Hematopoietic multipotent progenitor cell treated with erythropoietin and hydrocortisone succinate and interleukin-3 and kit ligand, for 17 days (in vitro differentiated cells): ENCODE measurements around the gene MEF2B.
A peak's percentile ranks its signal among the peaks of the same experiment; 100 is the strongest.
"Not testable (repeated sequence)": the region's sequence is repeated elsewhere in the genome, so short reads cannot be mapped to it uniquely, and the experiment has no call there.

Experiments
- DNase-seq: peaks from one replicate; pipeline ENCODE4 v3.0.0-alpha.2; 2015; ENCODE audit warnings: low spot score

MEF2B gene

DNA sequence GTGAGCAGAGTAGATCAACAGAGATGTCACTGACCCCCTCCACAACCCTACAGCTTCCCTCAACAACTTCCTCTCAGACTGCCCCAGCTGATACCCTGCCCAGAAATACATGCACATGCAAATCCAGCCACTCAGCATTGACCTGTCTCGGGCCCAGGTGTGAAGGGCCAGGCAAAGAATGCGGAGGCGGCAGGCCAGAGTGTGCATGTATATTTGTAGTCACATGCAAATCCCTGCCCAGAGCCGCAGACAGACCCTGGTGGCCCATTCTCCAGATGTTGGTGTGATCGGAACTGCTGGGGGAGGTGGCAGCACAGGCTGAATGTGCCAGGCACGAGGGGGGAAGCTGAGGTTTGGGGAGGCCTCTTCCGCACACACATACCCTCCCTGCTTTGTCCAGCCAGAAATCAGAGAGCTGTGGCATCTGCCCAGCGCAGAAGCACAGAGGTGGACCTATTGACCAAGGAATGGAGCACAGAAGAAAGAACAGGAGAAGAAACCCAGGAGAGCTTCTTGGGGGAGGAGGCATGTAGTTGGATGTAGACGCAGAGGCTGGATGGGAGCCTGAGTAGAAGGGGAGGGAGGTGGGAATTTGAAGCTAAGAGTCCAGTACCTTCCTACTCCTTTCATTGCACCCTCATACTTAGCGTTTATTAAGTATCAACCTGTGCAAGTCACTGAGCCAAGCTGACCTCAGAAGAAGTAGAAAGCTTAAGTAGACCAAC is 14.4 kb downstream of the MEF2B start:
- DNase-seq = no peak

DNA sequence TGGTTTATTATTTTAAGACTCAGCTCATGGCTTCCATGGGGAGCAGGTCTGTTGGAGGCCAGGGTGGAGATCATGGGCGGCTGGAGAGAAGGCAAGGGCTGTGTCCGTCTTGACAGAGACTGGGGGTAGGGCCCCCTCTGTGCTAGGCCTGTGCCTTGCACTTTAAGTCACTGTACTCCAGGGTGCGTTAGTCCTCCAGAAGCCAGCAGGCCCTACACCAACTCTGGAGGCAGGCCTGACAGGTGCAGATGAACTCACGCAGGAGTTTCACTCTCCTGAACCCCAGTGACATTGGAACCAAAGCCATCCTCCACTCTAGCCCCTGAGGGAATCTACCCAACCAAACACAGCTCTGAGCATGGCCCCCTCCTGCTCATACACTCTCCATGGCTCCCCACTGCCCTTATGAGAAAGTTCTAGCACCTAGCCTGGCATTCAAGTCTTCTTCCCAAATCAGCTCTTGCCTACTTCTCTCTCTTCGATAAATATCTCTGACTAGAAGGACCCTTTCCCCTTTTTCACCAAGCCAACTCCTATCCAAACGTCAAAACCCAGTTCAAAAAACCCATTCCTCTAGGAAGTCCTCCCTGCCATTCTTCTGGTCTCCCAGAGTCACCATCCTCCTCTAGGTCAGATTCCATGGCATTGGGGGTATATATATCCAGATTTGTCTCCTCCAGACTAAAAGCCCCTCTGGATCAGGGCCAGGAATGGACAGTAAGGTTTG is 15.1 kb downstream of the MEF2B start:
- no peak for DNase-seq

DNA sequence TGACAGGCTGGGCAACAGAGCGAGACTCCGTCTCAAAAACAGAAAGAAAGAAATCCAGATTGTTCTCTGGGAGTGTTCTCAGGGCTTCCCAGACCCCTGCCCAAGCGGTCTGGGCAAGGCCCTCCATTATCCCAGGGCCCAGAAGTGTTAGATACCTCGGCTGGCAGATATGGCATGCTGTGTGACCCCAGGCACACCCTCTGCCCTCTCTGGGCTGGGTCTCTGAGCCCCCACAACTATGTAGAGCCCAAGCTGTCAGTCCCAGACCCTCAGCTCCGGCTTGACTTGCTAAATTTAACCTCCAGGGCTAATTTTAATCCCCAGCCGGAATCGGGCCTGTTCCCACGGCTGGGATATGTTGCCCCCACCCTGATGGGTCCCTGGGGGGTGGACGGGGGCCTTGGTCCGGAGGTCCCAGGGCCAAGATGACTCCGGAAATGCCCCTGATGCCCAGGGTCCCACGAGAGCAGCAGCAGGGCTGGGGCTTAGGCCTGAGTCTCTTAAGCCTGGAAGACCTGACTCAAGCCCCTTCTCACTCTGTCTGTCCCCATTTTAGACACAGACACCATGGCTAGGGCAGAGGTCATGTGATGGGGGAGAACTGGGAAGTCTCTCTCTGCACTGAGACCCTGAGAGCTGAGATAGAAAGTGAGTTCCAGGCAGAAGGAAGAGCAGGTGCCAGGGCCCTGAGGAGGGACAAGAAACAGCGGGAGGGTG is 17.2 kb downstream of the MEF2B start:
- DNase-seq = no peak

DNA sequence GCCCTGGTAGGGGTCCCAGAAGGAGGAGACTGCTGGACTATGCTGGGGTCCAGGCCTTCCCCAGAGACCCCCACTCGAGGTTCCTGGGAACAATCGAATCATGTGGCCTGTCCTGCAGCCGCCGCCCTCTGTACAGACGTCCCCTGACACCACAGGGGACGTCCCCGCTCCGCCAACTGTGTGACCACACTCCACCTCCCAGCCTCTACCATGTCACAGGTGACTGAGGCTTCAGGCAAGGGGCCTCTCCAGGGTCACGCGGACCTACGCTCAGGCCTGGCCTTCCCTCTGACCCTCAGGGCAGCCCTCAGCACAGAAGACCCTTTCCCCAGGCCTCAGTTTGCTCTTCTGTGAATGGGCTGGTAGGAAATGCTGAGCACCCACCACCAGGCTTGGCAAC is 18.6 kb downstream of the MEF2B start:
- no peak for DNase-seq

DNA sequence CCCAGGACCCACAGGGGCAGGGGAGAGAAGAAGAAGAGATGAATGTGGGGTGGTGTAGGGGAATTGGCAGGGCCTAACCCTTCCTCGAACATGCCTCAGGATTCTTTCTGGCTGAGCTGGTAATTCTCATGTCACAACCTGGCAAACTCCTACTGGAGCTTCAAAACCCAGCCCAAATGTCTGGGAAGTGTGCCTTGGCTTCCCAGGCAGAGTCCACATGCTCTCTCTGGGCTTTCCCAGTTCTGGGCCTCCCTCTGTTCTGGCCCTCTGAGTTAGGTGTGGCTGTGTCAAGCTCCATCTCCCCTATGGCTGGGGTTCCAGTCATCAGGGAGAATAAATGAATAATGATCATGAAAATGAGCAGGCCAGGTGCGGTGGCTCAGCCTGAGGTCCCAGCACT is 20.6 kb downstream of the MEF2B start:
- DNase-seq = no peak

DNA sequence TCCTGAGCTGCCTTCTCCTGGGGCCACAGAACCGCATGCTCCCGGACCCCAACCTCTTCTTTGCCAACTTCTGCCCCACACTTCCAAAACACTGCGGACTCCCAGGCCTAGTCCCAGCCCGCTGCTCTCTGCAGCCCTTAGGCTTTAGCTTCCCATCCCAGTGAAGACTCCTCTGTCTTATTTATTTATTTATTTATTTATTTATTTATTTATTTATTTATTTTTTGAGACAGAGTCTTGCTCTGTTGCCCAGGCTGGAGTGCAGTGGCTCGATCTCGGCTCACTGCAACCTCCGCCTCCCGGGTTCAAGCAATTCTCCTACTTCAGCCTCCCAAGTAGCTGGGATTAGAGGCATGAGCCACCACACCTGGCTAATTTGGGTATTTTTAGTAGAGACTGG is 21.6 kb downstream of the MEF2B start:
- not testable (repeated sequence) for DNase-seq

DNA sequence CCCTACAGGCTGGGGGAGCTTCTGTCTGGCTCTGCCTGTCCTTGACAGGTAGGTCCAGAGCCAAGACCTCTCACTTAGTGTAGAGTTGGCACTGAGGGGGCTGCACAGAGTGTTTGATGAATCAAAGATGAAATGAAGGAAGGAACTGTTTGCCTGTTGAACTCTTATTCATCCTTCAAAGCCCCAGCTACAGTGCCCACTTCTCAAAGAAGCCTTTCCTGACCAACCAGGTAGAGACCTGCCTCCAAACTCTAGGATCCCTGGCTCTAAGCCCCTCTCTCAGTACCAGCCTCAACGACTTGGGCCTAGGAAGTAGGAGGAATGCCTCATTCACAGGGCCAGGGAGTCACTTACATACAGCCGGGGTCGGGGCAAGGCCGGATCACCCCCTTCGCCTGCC is 22.7 kb downstream of the MEF2B start:
- no peak for DNase-seq

DNA sequence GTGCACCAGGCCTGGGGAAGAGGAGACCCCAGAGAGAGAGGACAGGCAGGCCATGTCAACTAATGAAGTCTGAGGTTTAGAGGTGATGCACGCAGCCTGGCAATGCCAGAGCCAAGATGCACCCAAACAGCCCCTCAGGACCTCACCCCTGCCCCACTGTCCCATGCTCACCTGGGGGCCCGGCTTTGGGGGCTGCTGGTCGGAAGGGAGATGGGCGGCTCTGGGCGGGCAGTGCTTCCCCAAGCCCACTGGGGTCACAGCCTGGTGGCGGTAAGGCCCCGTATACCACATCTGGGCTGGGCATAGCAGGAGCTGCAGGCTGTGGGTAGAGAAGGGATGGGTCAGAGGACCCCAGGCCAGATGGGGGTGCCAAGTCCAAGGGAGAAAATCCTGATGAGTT is 23.2 kb downstream of the MEF2B start:
- DNase-seq = no peak

DNA sequence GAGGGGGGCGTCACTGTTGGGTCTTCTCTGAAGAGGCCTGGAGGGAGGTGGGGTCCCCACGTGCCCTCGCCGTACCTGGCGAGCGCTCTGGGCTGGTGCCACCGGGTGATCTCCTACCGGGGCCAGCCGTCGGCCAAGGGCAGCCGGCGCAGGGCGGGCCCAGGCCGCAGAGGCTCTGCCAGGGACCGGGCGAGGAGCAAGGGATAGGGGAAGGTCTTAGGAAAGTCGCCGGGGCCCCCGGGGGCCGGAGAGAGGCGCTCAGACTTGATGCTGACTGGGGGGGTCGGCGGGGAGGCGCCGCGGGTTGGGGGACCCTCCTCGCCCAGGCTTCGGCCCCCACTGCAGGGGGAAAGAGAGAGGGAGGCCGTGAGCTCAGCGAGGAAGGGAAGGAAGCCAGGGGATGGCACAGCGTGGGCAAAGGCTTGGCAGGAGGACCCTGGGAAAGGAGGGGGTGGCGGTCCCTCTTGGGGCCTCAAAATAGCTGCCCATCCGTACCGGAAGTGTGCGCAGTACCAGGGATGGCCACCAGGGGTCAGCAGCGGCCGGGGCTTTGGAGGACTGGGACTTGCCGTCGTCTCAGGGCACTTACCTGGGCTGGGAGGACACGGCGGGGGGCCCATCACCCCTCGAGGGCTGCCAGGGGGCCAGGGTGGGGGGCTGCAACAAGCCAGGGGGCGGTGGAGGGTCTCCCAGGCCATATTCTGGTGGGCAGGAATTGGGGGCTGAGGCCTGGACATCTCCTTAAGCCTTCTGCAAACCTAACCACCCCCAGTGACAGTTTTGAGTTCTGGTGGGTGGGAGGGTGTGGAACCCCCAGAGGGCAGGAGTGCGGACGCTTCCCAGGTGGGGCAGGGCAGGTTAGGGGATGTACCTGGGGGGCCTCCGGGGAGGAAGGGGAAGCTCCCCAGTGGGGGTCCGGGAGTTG is 24.1 kb downstream of the MEF2B start:
- DNase-seq = peak; percentile 81

DNA sequence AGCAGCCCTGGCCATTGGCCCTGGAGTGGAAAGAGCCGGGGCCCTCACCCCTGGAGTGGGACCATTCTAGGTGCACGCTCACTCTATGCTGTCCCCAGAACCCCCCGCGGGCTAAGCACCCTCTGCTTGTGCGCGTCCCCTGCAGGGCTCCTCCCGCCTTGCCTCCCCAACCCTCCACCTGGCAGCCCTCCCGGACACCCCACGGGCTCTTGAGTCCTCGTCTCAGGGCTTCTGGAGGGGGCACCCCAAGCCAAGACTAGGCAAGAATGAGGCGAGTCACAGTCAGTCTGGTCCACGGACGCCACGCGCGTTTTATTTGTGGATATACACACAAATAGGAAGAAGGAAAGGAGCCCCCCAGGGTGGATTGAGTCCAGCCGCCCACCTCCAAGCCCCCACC is 24.8 kb downstream of the MEF2B start:
- DNase-seq = no peak

DNA sequence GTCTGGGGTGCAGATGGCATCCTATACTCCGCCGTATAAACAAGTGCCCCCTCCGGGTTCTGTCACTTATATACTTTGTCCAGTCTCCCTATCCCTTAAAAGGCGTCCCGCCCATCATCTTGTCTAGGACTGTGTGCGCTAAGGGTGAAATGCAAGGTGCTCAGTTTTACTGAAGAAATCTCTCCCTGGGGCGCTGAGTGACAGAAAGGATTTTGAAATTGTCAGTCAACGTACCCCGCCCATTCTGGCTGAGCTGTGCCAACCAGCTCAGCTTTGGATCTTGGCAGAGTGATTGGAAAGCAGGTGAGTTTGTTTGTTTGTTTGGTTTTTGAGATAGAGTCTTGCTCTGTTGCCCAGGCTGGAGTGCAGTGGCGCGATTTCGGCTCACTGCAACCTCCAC is 27.7 kb downstream of the MEF2B start:
- DNase-seq = no peak

DNA sequence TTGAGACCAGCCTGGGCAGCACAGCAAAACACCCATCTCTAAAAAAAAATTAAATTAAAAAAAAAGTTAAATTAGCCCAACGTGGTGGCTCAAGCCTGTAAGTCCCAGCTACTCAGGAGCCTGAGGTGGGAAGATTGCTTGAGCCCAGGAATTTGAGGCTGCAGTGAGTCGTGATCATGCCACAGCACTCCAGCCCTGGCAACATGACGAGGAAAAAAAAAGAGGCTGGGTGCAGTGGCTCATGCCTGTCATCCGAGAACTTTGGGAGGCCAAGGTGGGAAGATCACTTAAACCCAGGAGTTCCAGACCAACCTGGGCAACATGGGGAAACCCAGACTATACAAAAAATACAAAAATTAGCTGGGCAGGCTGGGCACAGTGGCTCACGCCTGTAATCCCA is 29.6 kb downstream of the MEF2B start:
- no peak for DNase-seq

DNA sequence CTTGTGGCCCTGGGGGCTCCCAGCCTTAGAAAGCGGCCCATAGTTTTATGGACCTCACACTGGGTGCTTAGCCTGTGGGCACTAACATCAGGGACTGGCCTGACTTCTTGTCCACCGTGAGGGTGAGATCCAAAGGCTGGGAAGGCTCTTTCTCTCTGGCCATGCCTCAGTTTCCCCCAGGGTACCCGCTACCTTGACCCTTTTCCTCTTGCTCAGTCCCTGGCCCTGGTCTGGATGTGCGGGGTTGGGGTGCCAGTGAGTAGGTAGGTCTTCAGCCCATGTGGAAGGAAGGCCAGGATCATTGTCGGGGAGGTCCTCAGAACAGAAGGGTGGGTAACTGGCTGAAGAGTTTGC is 30.2 kb downstream of the MEF2B start:
- DNase-seq = no peak

DNA sequence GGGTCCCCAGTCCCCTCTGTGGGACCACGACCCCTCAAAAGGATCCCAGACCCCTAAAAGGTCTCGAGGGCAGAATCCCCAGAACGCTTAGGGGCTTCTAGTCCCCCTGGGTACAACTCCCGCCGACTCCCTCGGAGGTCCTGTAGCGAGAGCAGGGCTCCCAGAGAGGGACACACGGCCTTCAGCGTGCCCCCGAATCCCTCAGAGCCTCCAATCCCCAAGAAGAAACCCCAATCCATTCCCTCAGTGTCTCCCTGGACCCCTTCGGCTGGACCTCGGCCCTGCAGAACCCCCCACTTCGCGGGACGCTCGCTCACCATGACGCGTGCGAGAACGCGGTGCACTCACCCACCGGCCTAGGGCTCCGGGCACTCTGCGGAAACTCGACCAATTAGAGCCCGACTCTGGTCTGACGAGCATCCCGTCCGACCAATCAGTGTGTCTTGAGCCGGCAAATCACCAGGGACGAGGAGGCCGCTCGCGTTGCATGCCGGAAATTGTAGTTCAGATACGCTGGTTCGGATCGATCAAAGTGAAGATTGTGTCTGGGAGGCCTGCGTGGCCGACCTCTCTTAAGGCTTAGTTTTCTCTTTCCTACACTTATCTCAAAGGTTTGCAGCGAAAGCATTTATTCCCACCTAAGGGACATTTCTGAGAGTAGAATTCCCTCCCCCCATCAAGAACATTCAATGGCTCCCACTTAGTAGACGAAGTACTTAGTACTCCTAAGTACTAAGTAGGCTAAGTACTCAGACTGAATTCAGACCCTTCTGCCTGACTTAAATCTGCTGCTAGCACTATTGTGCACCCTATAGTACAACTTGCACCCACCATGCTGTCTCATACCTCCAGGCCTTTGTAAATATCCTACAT is 31.7 kb downstream of the MEF2B start, which contains the start of gene TMEM161A:
TSS of gene TMEM161A (minus strand) at position 370 of the 873 bp plus-strand sequence. CDS start at position 320, 50 bp downstream.
- DNase-seq = peak; percentile 97

DNA sequence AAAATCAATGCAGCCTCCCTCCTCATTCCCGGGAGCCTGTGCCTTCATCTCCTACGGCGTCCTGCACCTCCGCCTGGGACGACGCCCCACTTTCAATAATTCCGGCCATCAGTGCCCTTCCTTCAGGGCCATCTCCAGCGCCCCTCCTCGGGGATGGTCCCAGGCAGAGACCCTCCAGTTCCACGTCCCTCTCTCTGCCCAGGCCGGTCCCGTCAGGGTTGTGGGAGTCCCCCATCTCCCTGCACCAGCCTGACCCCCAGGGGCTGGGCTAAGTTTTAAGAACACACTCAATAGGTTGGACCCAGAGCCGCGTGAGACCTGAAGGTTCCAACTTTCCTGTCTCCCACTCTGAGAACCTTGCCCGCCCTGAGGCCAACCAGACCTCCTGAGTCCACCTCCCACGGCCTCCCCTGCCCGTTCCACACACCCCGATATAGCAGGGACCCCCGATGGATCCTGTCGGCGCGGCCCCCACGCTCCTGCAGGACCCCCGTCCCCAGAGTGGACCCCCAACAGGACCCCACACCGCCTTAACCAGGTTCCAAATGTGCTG is 32.4 kb downstream of the MEF2B start:
- no peak for DNase-seq

DNA sequence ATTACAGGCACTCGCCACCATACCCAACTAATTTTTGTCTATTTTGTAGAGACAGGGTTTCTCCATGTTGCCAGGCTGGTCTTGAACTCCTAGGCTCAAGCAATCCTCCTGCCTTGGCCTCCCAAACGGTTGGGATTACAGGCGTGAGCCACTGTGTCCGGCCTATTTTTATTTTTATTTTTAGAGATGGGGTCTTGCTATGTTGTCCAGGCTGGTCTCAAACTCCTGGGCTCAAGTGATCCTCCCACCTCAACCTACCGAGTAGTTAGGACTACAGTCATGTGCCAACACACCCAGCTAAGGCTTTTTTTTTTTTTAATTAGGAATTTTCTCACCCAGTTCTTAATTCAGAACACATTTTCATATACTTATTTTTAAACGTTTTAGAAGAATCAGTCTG is 34.4 kb downstream of the MEF2B start:
- not testable (repeated sequence) for DNase-seq

DNA sequence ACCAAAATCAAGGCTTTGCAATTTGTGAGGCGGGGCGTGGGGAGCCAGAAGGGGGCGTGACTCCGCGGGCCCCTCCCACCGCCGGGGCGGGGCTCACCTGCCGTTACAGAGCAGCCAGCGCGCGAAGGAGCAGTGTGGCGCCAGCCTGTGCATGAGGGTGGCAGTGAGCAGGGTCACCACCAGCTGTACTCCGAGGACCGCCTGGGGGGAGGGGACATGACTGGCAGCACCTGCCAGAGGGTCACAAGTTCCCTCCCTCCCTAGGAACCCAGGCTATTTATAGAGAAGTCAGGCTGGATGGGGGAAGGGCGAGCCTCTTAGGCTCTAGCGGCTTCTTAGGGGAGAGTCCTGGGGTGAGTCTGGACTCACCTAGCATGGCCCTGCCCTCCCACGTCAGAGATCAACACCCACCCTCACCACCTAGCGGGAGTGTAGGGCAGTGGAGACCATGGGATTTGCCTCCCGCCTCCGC is 35.3 kb downstream of the MEF2B start:
- DNase-seq = no peak

DNA sequence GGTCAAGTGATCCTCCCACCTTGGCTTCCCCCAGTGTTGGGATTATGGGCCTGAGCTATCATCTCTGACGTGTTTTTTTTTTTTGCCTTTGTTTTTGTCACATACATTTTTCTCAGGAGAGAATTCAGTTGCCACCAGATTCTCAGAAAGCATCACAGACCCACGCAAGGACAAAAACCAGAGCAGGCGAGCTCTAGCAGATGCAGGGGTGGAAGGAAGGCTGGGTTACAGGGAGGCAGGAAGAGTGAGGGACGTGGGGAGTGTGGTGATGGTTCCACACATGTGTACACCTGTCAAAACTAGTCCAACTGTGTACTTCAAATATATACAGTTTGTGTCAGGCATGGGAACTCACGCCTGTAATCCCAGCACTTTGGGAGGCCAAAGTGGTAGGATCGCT is 36.1 kb downstream of the MEF2B start:
- no peak for DNase-seq

DNA sequence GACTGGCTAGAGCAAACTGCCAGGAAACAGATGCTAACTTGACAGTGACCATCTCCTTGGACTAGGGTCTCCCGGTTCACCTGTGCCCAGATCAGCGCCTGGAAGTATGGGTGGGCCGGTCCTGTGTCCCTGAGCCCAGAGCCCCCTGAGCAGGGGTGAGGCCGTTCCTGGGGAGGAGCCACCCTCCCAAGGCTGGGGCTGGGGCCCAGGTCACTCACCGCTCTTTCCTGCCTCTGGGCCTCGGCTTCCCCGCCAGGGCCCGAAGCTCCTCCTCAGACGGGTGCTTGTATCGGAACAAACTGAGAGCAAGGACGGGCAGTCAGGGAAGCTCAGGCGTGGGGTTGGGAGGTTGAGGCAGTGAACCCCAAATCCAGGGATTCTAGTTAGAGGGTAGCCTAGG is 37.2 kb downstream of the MEF2B start:
- no peak for DNase-seq

DNA sequence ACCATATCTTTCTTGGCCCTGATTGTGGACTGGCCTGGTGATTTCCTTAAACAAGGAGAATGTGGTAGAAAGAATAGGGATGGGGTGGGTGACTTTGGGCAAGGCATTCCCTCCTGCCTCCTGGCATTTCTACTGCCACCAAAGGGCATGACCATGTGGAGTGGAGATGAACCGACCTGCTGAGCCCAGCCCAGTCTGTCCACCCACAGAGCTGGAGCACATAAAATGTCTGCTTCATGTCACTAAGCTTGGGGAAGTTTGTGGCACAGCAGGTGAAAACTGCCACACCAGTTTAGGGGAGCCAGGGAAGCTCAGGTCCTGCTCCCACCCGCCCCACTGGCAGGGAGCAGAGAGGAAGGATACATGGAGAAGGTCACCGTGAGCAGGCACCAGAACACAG is 38.1 kb downstream of the MEF2B start:
- no peak for DNase-seq

DNA sequence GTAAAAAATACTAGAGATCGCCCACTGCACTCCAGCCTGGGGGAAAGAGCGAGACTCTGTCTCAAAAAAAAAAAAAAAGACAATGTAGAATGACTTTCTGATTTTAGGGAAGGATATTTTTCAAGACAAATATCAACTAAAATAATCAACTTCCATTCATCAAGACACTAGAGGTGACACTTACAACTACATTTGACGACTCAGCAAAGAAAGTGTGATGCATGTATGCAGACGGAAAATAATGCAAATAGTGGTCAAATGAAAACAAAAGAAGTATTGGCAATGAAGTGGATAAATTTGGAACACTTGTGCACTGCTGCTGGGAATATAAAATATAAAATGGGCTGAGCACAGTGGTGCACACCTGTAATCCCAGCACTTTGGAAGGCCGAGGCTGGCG is 44.0 kb downstream of the MEF2B start:
- no peak for DNase-seq
